Measurements from ENCODE around the gene PLA2G5. TPM values are rescaled to one million over a fixed set of nuclear protein-coding genes. Genes with fewer than 3 reads are reported as not detected.

PLA2G5 gene
- total RNA-seq, 2 donors from 2014 or later = not detected

DNA sequence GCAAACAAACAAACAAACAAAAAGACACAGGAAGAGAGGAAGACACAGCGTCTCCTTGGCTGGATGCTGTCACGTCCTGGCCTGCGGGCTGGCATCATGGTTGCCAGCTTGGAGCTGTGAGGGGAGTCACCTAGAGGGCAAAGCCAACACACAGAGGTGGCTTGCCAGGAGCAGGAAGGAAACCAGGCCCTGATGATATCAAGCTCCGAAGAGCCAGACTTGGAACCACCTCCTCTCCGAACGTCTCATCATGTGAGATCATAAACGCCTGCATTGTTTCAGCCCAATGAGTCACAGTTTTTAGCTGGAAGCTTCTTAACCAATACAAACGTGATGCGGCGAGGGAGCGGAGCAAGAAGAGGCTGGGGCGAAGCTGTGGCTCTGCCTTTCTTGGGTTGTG is 40.7 kb downstream of the PLA2G5 start:
- Mint-ChIP-seq H3K36me3 (ENCODE audit: low read depth) (no peaks in the 10 kb centered on the region), H3K27ac (no peak overlapping the region), H3K27me3 (peaks cover 4% of the 10 kb centered on the region), H3K9me3 (no peaks in the 10 kb centered on the region), H3K4me1 (no peaks in the 10 kb centered on the region), H3K4me3 (no peak overlapping the region)
- ATAC-seq (replicated peaks) = no peak

GRCh38 chr1:20111452-20111851 is 41.5 kb downstream of the PLA2G5 start:
- no peak overlapping the region for H3K4me3 Mint-ChIP-seq

DNA sequence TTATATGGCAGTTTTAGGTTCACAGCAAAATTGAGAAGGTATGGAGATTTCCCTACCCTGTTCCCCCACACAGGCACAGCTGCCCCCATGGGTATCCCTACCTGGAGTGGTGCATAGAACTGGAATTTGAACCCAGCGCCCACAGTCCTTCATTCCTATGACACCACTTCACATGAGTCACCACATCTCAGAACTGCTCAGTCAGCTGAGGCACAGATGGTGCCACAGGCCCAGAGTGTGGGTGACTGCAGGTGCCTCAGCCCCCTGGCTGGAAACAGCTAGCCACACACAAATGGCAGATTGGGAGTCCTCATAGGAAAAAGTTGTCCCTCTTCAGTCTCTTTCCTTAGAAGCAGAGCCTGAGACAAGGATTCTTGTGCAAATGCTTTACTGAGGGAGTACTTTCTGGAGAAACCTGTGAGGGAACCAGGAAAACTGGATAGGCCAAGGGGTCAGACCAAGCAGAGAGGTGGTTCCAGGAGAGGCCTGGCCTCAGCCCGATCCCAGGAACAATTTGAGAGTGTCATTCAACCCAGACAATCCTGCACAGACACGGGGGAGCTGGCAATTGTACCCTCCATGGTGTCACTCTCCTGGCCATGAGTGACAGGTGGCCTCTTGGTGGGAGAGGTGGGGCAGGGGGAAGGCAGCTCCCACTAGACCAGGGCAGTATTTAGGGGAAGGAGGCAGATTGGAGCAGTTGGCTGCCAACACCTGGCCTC is 42.4 kb downstream of the PLA2G5 start:
- no peak overlapping the region for H3K27ac Mint-ChIP-seq

More at GRCh38 chr1:20111452-20111851, 41.5 kb downstream of the PLA2G5 start:
- Mint-ChIP-seq H3K27ac (no peak overlapping the region), H3K9me3 (no peaks in the 10 kb centered on the region), H3K27me3 (peaks cover 7% of the 10 kb centered on the region), H3K4me1 (no peaks in the 10 kb centered on the region), H3K36me3 (ENCODE audit: low read depth) (no peaks in the 10 kb centered on the region)
- no peak for ATAC-seq (replicated peaks)

GRCh38 chr1:20114021-20114648 is 44.1 kb downstream of the PLA2G5 start:
- Mint-ChIP-seq H3K4me1 (no peaks in the 10 kb centered on the region), H3K27me3 (peaks cover 20% of the 10 kb centered on the region), H3K4me3 (no peak overlapping the region)

More for the DNA sequence above, 42.4 kb downstream of the PLA2G5 start:
- peaks cover 11% of the 10 kb centered on the region for H3K27me3 Mint-ChIP-seq
- H3K36me3 Mint-ChIP-seq (ENCODE audit: low read depth) = no peaks in the 10 kb centered on the region
- no peaks in the 10 kb centered on the region for H3K4me1 Mint-ChIP-seq
- no peak overlapping the region for H3K4me3 Mint-ChIP-seq
- H3K9me3 Mint-ChIP-seq = no peaks in the 10 kb centered on the region
- peak; percentile 56 for ATAC-seq (replicated peaks)

DNA sequence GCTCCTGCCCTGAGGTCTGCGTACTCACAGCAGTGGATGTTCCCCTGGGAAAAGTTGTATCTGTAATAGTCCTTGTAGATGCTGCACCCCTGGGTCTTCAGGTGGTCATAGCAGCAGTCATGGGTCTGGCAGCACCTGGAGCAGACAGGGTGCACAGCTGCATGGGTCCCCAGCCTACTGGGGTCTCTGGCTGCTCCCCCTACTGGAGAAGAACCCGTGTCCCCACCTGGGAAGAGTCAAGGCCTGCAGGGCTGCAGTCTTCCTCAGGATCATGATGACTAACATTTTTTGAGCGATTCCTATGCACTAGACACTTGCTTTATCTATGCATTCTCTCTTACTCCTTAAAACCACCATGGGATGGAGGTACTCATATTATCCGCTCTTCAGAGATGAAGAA is 45.5 kb downstream of the PLA2G5 start:
- ATAC-seq (replicated peaks) = no peak
- Mint-ChIP-seq H3K4me3 (no peak overlapping the region), H3K27ac (no peak overlapping the region), H3K36me3 (ENCODE audit: low read depth) (no peaks in the 10 kb centered on the region), H3K27me3 (peaks cover 26% of the 10 kb centered on the region), H3K4me1 (no peaks in the 10 kb centered on the region), H3K9me3 (no peaks in the 10 kb centered on the region)

More at GRCh38 chr1:20114021-20114648, 44.1 kb downstream of the PLA2G5 start:
- no peak overlapping the region for H3K27ac Mint-ChIP-seq
- H3K9me3 Mint-ChIP-seq = no peaks in the 10 kb centered on the region
- H3K36me3 Mint-ChIP-seq (ENCODE audit: low read depth) = no peaks in the 10 kb centered on the region
- no peak for ATAC-seq (replicated peaks)

DNA sequence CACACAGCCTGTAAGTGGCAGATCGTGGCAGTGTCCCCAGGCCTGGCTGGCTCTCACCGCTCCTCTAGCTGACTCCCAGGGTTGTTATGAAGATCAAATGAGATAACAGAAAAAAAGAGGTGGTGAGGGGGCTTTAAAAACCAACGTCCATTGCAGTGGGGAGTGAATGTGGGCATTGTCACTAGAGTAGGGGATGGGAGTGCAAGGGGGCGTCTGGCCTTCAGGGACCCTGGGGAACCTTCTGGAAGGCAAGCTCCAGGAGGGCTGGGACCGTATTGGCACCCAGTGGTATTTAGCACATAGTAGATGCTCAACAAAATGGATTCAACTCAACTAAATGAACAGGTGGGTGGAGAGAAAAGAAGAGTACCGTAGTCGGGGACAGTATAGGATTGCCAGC is 45.9 kb downstream of the PLA2G5 start:
- H3K9me3 Mint-ChIP-seq = no peaks in the 10 kb centered on the region
- no peak for ATAC-seq (replicated peaks)
- H3K36me3 Mint-ChIP-seq (ENCODE audit: low read depth) = no peaks in the 10 kb centered on the region
- H3K27ac Mint-ChIP-seq = no peak overlapping the region
- peaks cover 26% of the 10 kb centered on the region for H3K27me3 Mint-ChIP-seq
- no peak overlapping the region for H3K4me3 Mint-ChIP-seq
- H3K4me1 Mint-ChIP-seq = no peaks in the 10 kb centered on the region

GRCh38 chr1:20117236-20117635 is 47.2 kb downstream of the PLA2G5 start:
- Mint-ChIP-seq H3K4me3 (no peak overlapping the region), H3K4me1 (no peaks in the 10 kb centered on the region), H3K9me3 (no peaks in the 10 kb centered on the region), H3K27ac (no peak overlapping the region), H3K36me3 (ENCODE audit: low read depth) (no peaks in the 10 kb centered on the region), H3K27me3 (peaks cover 37% of the 10 kb centered on the region)
- ATAC-seq (replicated peaks) = no peak

DNA sequence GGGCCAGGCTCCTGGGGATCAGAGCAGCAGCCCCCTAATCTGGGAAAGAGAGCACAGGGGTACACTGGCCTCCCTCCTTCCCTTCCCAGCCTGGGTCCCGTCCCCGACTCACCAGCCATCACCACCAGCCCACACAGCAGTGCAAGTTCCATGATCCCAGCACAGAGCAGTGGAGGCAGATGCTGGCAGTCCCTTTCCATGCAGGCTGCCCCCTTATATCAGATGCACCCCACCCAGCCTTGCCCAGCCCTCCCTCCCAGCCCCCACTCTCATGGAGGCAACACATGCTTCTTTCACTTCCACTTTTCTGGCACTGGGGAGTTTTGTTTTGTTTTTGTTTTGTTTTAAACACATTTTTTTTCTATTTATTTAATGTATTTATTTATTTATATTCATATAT is 49.4 kb downstream of the PLA2G5 start, which contains the start of gene PLA2G2D:
PLA2G2D (minus strand) TSS at position 190 of the 400 bp plus-strand sequence; CDS start at position 152, 38 bp downstream.
- Mint-ChIP-seq H3K27me3 (peaks cover 41% of the 10 kb centered on the region), H3K27ac (no peak within 1 kb of the TSS), H3K4me1 (no peaks in the 10 kb centered on the region), H3K4me3 (no peak within 1 kb of the TSS), H3K9me3 (no peaks in the 10 kb centered on the region), H3K36me3 (ENCODE audit: low read depth) (no peaks in the 10 kb centered on the region)
- no peak for ATAC-seq (replicated peaks)

DNA sequence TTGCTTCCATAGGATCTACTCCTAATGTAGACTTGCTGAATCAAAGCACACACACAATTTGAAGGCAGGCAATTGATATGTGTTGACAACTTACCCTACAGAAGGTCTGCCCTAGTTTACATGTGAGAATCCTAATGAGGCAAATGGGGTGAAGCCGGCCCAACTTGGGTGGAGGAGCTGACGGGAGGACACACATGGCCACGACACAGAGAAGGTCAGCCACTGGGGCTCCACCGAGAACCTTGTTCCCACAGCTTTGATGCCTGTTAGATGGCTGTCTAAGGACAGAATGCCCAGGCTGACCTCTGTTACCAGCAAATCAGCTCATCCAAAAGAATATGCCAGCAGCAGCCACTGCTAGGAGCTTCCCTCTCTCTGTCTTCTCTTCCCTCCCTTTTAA is 50.8 kb downstream of the PLA2G5 start:
- Mint-ChIP-seq H3K27ac (no peak overlapping the region), H3K27me3 (peaks cover 50% of the 10 kb centered on the region), H3K4me3 (no peak overlapping the region), H3K4me1 (no peaks in the 10 kb centered on the region), H3K9me3 (no peaks in the 10 kb centered on the region), H3K36me3 (ENCODE audit: low read depth) (no peaks in the 10 kb centered on the region)
- no peak for ATAC-seq (replicated peaks)

- ATAC-seq (replicated peaks) = no peak
- Mint-ChIP-seq H3K36me3 (ENCODE audit: low read depth) (no peaks in the 10 kb centered on the region), H3K9me3 (no peaks in the 10 kb centered on the region), H3K27me3 (peaks cover 39% of the 10 kb centered on the region), H3K4me3 (no peak overlapping the region), H3K27ac (no peak overlapping the region), H3K4me1 (no peaks in the 10 kb centered on the region)
Measured at GRCh38 chr1:20123722-20124455, 53.9 kb downstream of the PLA2G5 start.

GRCh38 chr1:20124456-20125057 is 54.6 kb downstream of the PLA2G5 start:
- no peaks in the 10 kb centered on the region for H3K4me1 Mint-ChIP-seq
- no peaks in the 10 kb centered on the region for H3K36me3 Mint-ChIP-seq (ENCODE audit: low read depth)
- H3K4me3 Mint-ChIP-seq = no peak overlapping the region
- H3K27ac Mint-ChIP-seq = no peak overlapping the region
- H3K27me3 Mint-ChIP-seq = peaks cover 38% of the 10 kb centered on the region
- peak; percentile 64 for ATAC-seq (replicated peaks)
- no peaks in the 10 kb centered on the region for H3K9me3 Mint-ChIP-seq

DNA sequence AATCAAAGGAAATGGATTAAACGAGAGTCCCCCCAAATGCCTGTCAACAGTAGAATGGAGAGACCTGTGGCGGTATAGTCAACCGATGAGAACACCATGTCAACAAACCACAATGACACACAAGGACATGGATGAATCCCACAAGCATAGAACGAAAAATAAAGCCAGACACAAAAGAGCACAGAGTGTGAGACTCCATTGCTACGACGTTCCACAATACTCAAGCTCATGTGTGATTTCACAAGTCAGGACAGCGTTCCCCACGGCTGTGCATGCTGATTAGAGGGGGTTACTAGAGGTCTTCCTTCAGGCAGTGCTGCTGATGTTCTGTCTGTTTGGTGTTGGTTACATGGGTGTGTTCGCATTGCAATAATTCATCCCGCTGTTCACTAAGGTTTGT is 55.1 kb downstream of the PLA2G5 start:
- Mint-ChIP-seq H3K4me1 (no peaks in the 10 kb centered on the region), H3K4me3 (no peak overlapping the region), H3K9me3 (no peaks in the 10 kb centered on the region), H3K36me3 (ENCODE audit: low read depth) (no peaks in the 10 kb centered on the region), H3K27ac (no peak overlapping the region), H3K27me3 (peaks cover 34% of the 10 kb centered on the region)
- ATAC-seq (replicated peaks) = peak; percentile 31

GRCh38 chr1:20126041-20126805 is 56.2 kb downstream of the PLA2G5 start:
- peak; percentile 37 for ATAC-seq (replicated peaks)
- Mint-ChIP-seq H3K36me3 (ENCODE audit: low read depth) (no peaks in the 10 kb centered on the region), H3K4me3 (no peak overlapping the region), H3K4me1 (no peaks in the 10 kb centered on the region), H3K27me3 (peaks cover 30% of the 10 kb centered on the region), H3K27ac (no peak overlapping the region), H3K9me3 (no peaks in the 10 kb centered on the region)
